Embryonic facial prominence (tissue), 1 donor: ENCODE data around the gene SPAAR.
"Not testable (repeated sequence)": the region's sequence is repeated elsewhere in the genome, so short reads cannot be mapped to it uniquely, and the experiment has no call there.

Source experiments
- DNase-seq: peaks from one replicate; pipeline ENCODE4 v3.0.0-alpha.2; 2016; ENCODE audit errors: extremely low spot score

The SPAAR gene

DNA sequence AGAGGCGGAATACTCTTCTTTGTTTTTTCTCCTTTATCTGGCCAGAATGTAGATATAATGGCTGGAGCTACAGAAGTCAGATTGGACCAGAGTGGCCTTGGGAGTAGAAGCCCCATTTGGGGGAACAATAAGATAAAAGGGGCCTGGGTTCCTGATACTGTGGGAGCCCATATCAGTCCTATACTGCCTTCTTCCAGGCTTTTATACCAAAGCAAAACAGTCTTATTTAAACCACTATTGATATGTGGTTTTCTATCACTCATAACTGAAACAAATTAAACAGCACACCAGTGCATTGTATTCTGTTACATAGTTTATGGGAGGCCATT, 14.3 kb downstream of the SPAAR start:
- DNase-seq = no peak

DNA sequence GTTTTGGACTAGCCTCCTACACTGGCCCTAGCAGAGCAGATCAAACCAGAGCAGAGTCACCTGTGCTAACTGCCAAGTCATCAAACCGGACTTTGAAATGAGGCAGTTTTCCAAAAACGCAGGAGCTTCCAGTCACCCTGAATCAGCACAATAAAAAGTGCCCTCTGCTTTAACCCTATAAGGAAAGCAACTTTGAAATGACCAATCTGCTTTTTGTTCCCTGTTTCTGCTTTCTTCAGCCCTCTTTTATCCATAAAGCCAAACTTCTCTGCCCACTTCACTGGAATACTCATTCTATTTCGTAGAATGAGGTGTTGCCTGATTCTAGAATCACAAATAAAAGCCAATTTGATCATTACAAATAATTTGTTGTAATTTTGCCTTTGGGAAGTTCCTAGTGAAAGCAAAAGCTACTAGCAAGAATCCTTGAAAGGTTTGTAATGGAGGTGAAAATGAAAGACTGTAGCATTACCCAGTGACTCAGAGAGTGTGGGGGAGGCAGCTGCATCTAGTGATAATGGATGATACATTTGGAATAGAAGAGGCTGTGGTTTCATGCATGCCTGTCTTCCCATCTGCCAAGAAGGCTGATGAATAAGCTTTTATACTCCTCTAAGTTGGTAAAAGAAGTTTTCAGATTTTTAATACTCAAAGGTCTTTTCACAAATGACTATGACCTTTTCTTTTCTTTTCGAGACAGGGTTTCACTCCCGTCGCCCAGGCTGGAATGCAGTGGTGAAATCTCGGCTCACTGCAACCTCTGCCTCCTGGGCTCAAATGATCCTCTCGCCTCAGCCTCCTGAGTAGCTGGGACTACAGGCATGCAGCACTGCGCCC, 14.9 kb downstream of the SPAAR start:
- no peak for DNase-seq

DNA sequence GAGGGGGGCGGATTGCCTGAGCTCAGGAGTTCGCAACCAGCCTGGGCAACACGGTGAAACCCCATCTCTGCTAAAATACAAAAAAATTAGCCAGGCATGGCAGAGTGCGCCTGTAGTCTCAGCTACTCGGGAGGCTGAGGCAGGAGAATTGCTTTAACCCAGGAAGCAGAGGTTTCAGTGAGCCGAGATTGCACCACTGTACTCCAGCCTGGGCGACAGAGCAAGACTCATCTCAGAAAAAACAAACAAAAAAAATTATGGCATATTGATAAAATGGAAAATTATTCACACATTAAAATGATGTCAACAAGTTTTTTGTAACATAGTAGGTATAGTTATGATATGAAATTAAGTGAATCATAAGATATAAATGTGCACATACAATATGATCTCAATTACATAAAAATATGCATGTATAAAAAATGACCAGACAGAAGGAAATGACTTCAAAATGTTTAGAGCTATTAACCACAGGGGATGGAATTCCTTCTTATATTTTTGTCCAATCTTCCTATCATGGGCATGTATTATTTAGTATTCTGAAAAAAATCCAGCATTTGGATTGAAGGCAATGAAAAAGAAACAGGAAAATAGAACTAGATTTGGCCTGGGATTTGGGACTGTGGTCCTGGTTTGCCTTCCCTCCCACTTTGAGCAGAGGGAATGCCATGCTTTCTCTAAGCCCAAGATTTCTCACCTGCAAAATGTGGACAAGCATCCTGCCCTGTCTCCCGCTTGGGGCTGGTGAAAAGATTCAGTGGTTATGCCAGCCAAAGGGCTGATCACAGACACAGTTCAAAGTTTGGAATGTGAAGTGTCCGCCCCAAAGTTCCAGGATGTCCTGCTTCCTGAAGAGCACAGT, 19.5 kb downstream of the SPAAR start:
- DNase-seq = no peak

DNA sequence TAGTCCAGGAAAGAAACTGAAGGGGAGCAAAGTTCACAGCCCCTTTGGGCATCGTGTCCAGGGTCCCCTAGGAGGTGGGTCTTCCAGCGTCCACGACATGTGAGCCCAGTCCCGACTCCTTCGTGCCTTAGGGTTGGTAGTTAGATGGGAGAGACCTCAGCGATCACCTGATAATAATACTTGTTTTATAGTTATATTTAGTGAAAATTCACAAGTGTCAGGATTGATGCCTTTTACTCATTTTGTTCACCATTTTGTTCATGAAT, 20.1 kb downstream of the SPAAR start:
- no peak for DNase-seq

DNA sequence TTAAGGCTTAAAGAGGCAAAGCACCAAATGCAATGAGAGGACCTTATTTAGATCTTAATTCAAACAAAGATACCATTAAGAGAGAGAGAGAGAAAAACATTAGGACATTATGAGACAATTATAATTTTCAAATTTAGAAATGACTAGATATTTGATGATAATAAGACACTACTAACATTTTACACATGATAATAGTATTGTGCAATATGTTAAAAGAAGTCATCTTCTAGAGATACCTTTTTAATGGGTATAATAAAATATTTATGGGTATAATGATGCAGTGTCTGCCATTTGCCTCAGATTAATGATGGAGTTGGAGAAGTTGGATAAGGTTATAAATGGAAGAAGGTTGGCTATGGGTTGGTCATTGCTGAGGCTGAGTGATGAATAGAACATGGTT, 21.2 kb downstream of the SPAAR start:
- no peak for DNase-seq

DNA sequence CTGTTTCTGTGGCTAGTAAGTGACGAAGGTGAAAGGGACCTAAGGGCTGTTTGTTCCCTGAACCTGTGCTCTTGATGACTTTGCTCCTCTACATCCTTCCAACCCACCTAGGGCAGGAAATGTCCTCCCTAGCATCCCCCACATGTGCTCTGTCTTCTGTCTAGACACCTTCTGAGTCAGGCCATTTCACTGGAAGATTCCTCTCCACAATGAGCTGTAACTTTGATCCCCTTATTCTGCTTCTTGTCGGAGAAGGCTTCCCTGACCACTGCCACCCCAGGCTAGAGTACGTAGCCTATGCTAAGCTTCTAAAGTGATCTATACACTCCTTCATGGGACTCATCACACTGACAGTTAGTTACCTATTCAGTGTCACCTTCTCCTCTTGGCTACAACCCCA, 21.7 kb downstream of the SPAAR start:
- DNase-seq = no peak

DNA sequence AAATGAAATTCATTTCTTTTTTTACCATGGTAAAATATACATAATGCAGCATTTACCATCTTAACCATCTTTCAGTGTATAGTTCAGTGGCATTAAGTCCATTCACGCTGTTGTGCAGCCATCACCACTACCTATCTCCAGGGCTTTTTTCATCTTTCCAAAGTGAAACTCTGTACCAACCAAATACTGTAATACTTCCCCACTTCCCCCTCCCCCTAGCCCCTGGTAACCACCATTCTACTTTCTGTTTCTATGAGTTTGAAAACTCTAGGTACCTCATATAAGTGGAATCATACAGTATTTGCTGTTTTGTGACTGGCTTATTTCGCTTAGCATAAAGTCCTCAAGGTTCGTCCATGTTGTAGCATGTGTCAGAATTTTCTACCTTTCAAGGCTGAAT, 23.4 kb downstream of the SPAAR start:
- no peak for DNase-seq

DNA sequence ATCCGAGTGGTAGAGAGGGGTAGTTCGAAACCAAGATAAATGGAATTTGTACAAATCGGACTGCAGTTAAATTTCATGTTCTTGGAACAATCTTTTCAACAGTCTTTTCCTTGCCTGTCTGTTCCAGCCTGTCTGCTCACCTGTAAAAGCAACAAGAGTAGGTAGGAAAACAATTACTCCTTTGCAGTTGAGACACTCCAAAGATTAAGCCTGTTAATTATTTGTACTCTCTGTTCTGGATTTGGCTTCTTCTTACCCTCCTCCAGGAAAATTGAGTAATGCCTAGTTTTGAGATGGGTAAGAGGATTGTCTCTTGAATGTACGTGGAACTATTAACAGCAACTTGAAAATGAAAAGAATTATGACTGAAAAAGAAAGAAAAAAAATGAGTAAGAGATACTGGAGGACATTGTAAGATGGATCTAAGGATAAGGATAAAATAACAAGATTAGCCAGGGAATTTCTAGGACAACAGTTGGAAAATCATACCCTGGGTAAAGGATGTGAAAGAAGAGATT, 24.3 kb downstream of the SPAAR start:
- DNase-seq = no peak

DNA sequence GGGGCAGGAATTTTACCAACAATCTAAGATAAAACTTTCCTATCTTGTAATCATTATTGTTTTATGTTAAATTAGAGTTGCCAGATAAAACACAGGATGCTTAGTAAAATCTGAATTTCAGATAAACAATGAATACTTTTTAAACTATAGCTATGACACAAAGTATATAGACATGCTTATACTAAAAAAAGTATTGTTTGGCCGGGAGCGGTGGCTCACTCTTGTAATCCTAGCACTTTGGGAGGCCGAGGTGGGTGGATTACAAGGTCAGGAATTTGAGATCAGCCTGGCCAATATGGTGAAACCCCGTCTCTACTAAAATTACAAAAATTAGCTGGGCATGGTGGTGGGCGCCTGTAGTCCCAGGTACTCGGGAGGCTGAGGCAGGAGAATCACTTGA, 24.8 kb downstream of the SPAAR start:
- not testable (repeated sequence) for DNase-seq

DNA sequence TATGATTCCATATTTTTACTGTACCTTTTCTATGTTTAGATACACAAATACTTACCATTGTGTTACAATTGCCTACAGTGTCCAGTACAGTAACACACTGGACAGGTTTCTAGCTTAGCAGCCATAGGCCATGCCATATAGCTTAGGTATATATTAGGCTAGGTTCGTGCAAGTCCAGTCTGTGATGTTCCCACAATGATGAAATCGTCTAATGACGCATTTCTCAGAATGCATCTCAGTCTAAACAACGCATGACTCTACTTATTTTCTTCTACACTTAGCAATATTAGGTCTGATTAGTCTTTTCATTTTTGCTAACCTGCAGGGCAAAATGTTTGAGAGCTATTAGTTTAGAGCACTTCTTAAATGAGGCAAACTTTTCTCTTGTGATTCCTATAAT, 26.0 kb downstream of the SPAAR start:
- no peak for DNase-seq

DNA sequence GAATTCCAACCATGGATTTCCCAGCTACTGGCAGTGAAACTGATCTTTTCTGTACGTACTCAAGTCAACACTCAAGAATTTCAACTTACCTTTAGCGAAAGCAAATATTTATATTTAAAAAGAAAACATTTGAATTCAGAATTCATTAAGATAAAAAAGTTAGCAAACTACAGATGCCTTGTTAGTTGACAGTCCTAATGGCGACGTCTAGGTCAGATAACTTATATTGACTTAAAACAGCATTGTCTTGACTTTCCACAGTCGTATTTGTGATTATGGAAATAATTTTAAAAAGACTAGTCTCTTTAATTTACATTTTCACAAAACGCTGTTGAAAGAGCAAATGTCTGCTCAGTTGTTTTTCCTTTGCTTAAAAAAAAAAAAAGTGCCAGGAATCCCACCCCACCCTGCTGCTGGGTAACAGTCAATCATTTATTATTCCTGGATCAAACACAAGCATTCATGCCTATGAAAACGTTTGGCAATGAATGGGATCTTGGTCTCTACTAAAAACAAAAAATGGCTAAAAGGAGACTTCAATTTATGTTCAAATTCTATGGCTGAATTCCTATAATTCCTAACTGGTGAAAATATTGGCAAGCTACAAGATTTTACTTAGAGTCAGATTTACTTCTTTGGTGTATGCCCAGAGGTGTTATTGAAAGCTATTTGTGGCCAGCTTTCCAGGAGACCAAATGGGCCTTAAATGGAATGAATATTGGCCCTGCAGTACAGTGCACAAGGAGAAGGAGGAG, 26.6 kb downstream of the SPAAR start:
- DNase-seq = peak; percentile 17

DNA sequence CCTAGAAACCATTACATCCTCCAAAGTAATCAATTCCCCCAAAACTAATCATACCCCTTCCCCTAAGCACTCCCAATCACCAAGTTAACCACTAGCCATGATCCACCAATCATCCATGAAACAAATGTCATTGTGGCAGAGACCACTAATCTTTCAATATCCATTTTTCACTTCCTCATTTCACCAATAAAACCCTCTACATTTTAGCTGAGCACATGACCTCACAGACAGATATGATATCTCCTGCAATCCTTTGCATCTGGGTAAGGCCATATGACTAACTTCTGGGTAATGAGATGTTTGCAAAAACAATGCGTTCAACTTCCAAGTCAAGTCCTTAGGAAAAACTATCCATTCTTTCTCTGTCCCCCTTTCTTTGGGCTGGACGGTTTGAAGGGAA, 27.9 kb downstream of the SPAAR start:
- no peak for DNase-seq

DNA sequence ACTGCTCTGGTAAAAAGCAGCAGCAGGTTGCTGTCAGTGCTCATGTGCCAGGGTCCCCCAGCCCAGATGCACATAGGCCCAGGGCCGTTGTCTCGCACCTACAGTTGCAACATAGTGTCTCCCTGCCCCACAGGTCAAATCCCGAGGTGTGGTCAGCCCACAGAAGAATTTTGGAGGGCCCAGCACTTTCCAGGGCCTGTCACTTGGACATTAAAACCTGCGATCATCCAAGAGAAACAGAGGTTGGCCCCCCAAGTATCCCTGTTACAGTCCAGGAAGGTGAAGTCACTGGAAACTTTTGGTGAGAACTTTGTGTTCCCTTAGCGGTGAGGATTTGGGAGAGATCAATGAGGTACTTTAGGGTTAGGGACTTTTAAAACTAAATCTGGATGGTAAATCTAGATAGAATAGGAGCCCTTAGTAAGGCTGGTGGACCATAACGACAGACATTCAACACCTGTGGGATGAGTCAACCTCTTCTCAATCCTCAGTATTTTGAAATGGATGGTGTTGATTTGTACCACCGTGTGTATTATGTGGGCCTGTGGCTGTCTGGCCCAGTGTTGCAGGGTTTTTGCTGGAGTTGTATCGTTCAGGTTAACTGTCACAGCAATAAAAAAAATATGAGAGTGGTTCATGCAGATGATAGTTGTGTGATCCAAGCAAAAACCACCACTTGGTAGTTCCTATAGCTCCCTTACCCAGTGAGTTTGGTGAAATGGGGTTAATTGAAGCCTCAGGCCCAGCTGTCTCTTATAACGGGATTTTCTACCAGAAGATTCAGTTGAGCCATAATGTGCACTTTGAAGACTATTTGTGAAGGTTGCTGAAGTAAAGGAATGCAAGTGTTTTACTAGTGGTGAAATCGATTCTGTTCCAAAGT, 29.4 kb downstream of the SPAAR start:
- DNase-seq = no peak

DNA sequence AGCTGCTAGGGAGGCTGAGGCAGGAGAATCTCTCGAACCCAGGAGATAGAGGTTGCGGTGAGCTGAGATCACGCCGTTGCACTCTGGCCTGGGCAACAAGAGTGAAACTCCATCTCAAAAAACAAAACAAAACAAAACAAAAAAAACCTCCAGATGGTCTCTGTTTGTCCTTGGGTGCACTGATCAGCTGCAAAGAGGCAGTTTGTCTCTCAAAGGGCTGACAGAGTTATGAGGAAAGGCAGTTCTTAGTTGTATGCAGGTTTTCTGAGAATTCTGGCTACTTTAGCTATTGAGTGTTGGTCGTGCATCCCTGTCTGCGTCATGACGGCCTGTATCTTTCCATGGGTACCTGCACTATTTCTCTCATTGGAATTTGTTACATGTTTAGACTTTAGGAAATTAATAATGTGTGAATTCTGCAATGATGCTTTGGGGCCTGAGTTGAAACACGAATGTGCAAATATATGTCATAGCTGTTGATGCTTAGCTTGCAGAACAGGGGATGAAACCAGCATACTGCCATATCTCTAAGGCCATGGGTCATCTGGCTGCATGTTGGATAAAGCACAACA, 30.5 kb downstream of the SPAAR start:
- no peak for DNase-seq

DNA sequence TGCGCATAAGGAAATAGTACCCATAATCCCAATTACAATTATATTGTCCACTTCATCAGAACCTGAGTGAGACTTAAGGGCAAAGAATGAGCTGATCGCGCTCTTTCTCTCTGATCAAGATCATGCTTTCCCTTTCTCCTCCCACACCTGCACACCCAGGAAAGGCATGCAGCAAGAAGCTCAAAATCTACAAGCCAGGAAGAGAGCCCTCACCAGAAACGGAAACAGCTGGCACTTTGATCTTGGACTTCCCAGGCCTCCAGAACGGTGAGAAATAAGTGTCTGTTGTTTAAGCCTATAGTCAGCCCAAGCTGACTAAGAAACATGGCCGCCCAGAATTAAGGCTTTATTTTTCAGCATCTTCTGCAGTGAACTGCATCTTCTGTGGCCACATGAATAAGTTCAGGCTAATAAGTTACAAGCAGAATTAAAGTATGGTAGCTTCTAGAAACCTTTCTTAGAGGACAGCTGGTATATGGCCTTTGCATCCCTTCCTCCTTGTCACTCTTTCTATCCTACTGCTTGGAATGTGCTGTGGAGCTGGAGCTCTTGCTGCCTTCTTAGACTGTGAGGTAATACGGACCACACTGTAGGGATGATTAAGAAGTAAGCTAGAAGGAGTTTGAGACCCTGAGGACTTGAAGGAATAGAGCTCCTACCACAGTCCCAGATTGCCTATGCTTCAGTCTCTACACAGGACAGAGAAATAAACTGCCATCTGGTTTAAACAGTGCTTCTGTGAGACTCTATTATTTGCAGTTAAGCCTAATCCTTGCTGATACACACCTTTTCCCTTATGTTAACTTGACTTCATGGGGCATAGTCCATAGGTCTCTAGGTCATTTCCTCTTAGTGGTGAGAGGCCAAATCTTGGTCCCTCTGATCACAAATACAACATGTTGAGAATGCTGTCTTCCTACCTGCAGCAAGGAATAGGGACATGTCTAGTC, 31.4 kb downstream of the SPAAR start:
- no peak for DNase-seq

DNA sequence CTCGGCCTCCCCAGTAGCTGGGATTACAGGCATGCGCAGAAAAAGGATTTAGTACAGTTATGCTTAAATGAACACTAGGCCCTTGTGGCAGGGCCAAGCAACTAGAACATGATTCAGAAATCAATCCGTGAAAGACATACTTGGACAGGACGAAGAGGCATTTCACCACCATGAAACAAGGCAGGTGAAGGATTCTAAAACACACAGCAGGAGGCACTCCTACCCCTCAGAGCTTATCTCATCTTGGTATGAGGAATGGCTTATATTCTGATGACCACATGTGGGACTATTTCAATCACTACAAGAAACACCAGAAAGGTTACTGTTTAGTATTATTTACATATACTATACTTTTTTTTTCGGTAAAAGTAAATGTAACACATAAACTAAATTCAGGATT, 33.0 kb downstream of the SPAAR start:
- no peak for DNase-seq

DNA sequence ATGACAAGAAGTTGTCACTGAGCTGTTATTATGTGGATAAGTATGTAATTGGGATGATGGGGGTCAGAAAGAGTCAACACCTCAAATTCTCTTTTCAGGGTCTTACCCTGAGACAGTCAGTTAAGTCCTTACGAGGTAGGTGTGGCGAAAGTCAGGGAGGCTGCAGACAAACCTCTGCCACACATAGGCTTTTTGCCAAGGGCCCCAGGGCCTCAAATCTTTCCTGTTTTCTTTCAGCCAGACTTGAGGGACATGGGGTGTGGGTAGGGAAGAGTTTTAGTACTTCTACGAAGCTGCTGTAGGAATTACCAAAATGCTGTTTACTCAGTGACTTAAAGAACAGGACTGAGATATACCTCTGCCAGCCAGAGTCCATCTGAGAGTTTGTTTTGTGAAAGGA, 34.9 kb downstream of the SPAAR start:
- DNase-seq = no peak

DNA sequence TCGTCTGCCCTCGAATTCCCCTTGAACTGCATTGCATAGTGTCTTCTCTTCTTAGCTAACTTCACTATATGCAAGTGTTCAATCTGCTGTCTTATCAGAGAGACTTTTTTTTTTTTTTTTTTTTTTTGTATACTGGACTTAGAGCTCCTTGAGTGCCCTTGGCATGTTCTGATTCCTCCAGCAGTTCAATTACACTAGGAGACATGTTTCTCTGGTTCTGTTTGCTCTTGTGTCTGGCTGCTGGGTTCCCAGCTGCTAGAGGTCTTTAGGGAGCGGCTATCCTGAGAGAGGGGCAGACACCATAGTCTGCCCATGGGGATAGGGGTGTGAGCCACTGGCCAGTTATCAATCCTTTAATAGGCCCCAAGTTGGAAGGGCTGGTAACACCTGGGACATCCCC, 35.6 kb downstream of the SPAAR start:
- no peak for DNase-seq

DNA sequence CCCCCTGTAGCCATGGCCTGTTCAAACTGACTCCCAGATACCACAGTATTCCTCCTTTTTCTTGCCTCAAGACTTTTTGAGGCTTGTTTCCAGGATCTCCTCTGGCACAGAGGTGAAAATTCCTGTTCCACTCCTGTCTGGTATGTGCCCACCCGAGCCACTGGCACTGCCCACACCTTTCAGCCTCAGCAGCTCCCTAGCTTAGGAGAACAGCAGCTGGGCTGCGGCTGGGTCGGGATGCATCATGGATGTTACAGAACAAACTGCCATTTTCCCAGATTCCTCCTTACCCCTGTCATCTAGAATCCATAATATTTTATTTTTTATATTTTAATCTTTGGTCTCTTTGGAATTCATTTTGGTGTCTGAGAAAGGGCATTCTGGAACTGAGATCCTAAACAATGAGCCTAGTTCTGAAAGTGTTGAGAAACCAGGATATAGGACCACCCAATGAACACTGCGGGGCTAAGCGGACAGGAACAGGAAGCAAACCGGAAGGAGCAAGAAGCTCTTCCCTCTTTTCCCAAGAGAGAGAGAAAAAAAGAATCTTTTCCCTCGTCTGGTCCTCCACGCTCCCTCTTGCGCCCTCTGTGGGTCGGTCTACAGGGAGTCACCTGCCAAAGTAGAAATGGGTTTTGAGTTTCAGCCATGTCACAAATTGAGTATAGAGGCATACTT, 36.2 kb downstream of the SPAAR start:
- peak; percentile 29 for DNase-seq
